DMS53 treated with DMSO at 0.1 percent for 48 hours (cell line): ENCODE measurements around the gene ISYNA1.

Source experiments
- DNase-seq: peaks from one replicate; lab custom pipeline; 2025; ENCODE audit not compliant: unreplicated experiment; lab: John Stamatoyannopoulos, UW

Gene ISYNA1

DNA sequence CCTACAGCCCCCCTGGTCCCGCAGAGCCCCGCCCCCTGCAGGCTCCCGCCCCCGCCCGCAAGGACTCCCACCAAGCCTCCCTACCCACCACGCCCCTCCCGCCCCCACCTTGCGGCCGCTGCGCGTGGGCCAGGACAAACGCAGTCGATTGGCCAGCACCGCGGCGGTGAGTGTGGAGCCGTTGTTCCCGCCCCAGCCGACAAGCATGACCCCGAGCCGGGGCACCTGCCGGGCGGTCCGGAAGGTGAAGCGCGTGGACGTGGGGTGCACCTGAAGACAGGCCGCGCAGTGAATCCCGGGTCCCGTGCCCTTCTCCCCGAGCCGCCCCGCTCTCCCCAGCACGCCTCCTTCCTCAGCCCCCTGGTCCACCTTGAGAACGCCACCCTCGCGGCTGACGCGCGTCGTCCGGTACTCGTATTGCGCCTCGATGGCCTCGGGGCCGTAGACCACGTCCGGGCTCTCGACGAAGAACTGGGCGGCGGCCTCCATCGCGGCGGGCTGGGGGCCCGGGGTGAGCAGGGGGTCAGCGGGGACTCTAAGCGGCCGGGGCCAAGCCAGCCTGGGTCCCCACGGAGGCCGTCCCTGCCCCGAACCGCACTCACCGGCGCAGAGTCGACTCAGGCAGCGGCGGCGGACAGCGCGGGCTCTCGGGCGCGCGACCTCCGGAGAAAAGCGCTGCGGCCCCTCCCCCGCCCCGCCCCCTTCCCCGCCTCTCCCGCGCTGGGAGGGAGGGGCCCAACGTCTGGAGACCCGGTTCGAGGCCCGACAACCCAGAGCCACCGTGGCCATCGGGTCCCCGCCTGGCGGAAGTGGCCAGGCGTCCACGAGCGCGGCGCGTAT is at the start of gene ISYNA1:
ISYNA1 (minus strand) TSS at position 643 of the 840 bp plus-strand sequence; CDS start at position 489, 154 bp downstream.
- DNase-seq = no peak

DNA sequence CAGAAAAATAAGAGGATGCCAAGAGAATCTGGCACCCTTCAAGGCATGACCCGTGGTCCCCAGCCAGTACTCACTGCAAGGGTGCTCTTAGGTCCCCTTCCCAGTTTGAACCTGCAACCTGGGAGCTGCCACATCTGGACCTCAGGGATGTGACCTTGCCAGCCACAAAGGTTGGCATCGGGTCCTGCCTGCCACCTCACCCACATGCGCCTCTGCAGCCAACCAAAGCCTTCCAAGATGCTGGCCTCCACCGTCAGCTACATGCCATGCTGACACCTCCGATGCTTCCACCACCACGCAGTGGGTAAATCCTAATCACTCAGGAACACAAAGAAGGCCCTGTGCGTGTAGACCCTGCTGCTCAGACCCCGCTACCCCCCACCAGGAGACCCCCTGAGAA is 48.8 kb upstream of the ISYNA1 start:
- DNase-seq = no peak

DNA sequence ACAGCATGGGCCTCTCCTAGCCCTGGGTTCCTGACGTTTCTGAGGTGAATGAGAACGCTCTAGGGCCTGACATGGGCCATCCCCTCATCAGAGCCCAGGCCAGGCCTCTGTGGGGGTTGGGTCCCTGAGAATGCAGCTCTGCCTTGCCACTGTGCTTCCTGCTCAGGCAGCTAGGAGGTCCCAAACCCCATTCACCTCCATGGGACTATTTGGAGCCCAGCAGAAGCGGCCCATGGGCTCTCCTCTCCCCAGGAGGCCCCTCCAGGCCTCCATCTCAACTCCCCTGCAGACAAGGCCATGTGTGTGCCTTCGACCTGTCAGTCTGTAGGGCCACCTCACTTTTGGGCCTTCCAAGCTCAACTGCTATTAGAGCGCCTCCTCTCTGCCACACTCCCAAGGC is 47.1 kb upstream of the ISYNA1 start:
- no peak for DNase-seq

DNA sequence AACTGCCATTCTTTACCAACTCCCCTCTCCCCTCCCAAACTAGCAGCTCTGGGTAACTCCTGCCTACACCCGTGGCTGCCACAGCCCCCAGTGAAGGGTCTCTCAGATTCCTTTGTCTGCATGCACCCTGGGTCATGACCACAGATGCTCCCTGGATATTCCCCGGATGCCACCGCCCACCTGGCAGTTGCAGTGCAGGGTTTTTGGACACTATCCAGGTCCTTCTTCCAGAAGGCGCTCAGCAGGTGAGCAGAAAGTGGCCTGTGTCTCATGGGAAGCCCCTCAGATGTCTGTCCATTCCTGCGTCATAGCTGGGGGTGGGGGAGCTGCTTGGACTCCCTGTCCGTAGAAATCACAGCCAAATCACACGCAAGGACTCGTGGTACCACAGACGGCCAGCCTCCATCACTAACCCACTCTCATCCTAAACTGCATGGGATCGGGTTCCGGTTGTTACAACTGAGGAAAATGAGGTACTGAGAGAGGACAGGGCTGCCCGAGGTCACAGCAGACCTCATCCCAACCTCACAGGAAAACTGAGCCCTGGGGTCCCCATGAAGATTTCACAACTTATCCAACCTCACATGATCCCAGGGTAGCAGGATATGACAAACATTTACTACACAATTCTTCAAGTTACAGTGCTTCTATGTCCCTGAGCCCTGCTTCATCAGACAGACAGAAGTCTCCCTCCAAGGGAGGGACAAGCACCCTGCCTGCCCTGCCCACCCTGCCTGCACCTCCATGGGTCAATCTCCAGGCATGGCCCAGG is 45.4 kb upstream of the ISYNA1 start:
- DNase-seq = no peak

DNA sequence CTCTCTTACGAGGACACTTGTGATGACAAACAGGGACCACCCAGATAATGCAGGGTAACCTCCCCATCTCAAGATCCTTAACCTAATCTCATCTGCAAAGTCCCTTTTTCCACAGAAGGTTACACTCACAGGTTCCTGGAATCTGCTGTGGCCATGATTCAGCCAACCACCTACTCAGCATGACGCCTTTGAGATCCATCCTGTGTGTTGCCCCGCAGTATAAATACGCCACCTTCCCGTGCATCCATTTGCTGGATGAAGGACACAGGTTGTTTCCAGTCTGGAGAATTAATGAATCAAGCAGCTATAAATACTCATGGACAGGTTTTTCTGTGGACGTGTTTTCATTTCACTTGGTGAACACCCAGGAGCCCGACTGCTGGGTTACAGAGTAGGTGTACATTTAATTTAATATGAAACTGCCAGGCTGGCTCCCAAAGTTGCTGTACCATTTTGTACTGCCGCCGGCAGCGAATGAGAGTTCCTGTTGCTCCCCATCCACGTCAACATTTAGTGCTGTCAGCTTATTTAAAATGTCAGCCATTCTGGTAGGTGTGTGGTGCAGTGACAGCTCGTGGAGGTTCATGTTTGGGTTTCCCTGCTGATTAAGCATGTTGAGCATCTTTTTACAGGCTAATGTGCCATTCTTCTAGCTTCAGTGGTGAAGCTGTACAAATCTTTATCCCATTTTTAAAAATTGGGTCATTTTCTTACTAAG is 43.7 kb upstream of the ISYNA1 start:
- DNase-seq = no peak

DNA sequence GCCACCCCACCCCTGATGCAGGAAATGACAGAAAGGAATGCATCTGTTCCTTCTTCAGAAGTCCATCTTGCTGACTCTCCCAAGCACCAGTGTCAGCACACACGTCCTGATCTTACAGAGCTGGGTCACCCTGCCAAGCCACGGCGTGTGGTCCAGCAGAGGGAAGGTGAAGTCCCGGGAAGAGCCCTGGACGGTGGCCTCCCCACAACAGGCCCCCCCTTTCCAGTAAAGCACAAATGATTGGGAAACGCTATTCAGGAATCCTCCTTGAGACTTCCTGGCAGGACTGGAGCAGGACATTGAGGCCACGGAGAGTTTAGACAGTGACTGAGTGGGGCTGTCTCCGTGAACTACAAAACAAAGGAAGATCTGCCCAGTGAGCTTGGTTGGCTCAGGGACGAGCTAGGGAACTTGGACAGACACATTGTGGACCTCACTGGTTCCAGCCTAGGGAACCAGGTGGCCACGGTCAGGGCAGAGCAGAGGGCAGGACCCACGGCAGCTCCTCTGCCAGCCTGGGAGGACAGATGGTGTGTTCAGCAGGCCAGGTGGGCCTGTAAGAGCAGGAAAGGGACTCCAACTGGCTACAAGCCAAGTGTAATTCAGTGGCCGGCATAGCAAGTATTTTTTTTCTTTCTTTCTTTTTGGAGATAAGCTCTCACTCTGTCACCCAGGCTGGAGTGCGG is 42.2 kb upstream of the ISYNA1 start:
- DNase-seq = no peak

DNA sequence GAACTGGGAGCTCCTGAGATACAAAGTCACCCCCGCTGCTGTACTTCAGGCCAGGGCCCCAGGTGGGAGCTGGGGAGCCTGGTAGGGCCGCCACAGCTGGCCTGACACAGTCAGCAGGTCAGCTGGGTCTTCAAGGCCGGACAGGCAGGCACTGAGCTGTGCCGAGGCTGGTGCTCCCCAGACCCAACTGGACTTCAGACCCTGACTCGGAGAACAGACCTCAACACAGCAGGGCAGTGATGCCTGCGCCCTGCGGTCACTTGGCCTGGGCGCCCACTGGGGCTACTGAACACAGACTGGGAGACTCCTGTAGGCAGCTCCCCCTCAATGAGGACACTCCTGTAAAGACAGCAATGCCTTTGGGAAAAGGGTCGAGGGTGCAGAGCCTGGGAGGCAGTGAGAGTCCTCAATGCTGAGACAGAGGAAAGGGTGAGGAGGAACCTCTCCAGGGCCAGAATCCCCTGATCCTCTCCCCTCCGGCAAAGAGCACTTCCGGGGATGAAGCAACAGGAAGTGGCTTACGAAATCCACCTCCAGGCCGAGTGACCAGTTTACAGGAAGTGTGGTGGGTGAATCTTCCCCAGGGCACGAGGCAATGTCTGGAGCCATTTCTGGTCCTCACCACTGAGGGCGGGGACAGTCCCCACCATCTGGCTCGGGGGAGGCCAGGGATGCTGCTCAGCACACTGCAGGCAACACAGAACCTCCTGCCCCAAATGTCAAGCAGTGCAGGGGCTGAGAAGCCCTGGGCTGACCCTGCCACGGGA is 40.8 kb upstream of the ISYNA1 start:
- no peak for DNase-seq

DNA sequence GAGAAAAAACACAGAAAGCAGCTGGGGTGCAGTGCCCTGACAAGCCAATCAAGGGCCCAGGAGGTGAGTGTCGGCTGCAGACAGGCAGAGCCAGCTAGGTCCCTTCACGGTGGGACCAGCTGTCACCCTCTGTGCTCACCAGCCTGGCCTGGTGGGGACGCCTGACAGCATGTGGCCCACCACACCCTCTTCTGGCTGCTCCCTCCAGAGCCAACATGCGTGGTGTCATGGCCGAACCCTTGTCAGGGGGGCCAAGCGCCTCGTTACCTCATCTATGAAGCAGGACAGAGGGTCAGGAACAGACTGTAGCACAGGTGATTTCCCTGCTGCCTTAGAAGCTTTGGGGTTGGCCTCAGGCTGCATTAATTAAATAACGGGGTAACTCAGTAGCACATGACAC is 40.0 kb upstream of the ISYNA1 start:
- DNase-seq = no peak

DNA sequence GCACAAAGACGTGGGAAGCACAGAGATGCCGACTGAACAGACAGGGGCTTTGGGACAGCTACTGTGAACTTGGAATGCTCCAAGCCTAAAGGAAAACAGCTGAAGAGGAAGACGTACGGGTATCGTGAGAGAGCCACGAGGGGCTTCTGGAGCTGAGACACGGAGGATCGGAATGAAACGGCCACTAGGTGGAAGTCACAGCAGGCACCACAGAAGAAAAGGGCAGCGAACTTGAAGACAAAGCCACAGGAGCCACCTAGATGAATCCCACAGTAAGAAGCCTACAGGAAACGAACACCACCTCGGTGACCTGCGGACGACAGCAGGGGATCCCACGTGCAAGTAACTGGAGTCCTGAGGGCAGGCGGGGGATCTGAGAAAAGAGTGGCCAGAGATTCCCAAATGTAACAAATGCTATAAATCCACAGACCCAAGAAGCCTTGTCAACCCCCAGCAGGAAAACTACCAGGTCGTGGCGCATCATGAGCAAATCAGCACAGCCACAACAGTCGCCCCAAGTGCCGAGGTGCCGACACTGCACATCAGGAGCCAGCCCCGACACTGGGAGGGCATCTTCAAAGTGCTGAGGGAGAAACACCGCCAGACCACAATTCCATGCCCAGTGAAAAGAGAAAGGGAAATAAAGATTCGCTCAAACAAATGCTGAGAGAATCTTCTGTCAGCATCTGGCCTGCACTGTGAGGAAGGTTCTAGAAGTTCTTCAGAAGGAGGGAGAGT is 39.3 kb upstream of the ISYNA1 start:
- DNase-seq = no peak

DNA sequence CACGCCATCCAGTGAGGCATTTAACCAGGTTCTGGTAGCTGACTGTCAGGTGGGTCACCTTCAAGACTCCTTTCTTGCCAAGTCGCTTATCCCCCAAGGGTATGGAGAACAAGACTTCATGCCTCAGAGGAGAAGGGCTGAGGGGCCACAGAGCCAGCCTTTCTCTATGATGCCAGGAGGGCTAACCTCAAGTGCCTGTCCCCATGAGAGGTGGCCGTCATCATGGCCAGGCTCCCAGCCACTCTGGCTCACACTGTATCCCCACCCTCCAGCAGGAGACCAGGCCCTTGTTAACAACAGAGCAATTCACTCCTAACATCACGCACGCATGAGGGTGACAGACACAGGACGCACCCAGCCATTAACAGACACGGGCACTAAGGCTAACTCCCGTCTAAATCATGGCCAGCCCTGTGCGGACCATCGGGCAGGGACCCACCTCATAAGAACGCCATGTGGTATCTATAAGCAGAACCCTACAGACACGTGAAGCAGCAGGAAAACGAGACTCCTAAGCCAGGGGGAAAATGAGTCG is 38.6 kb upstream of the ISYNA1 start:
- DNase-seq = no peak

DNA sequence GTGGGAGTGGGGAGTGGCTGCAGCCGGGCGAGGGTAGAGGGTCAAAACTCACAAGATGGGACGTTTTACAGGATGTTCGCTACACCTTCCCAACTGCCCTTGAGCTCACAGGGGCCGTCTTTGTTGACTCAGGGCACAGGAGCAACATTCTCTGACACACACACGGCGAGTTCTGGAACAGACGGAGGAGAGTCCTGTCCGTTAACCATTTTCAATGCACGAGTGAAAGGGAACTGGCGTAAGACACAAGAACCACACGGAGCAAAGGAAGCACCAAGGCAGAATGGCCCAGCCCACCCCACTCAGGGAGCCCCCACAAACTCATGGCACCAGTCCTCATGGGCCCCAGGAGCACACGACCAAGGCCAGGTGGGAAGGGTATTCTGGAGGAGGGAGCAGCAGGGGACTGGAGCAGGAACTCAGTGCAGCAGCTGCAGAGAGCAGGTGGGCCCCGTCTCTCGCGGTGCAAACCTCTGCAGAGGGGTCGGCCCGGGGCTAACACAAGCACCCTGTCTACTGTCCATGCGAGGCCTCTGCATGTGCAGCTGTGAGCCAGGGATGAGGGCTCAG is 37.9 kb upstream of the ISYNA1 start:
- DNase-seq = no peak

DNA sequence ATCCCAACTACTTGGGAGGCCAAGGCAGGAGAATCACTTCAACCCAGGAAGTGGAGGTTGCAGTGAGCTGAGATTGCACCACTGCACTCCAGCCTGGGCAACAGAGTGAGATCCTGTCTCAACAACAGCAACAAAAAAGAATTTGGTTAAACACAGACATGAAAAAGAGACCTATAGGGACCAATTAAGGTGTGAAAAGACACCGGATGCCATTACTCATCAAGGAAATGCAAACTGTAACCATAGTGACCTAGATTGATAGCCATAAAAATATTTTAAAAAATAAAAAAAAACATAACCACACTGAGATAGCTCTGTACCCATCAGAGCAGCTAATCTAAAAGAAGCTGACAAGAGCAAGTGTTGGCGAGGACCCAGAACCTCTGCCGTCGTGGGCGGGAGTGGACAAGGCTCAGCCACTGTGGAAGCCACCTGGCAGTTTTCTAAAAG is 37.1 kb upstream of the ISYNA1 start:
- DNase-seq = no peak

DNA sequence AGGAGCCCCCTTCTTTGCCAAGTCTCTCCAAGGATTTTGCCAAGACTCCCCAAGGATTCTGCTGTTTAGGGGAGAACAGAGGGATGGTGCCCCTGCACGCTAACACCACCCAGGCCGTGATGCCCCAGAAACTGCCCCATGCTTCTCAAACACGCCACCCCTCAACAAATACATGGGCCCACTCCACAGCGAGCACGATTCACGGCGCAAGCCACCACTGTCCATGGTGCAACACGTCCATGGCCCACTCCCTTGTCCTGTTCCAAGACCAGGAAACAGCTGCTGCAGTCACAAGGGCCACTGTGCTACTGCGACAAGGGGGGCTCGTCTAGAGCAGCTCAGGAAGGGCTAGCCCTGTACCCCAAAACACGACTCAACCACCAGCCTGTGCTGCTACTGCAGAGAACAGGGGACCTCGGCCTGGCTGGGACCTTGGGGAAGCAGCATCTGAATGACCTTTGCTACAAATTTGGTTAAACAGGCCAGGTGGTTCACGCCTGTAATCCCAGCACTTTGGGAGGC is 36.5 kb upstream of the ISYNA1 start:
- no peak for DNase-seq

DNA sequence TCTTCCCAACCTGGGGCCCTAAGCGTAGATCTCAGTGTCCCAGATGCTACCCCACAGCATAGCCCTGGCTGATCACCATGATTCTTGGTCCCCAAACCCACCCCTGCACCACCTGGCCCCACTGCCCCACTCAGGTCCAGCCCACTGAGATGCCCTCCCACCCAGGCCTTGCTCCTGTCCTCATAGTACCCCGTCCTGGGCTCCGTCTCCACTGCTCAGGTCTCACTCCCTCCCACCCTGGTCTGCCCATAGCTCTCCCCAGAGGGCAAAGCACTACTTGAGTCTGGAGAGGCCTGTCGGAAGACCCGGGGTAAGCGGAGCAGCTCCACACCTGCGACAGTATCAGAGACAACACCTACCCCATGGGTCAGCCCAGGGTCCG is 35.8 kb upstream of the ISYNA1 start:
- no peak for DNase-seq

DNA sequence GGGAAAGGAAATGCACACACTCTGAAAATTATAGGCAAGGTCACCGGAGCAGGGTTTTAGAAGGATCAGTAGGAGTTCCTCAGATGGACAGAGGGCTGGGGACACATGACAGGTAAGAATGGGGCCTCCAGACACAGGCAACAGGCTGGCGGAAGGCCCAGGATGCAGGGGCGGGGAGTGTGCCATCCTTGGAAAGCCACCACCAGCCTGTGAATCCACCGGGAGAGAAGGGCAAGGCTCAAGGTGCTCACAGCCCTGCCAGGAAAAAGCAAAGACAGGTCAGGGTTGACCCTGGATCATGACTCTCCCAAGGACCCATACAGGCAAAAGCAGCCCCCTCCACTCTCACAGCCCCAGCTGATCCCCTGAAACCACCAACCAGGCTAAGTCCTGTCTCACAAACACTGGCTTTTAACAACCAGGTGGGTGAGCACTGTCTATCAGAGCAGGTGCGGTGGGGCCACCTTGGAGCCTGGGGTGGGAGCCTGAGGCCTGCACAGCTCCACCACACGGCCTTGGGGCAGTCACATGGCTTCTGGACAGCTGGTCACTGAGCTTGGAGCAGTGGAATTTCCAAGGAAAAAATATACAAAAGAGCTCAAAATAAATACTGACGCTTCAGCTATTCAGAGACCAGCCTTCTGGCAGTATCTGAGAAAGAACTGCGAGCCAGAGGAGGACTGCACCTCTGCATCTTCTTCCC is 35.2 kb upstream of the ISYNA1 start:
- no peak for DNase-seq

DNA sequence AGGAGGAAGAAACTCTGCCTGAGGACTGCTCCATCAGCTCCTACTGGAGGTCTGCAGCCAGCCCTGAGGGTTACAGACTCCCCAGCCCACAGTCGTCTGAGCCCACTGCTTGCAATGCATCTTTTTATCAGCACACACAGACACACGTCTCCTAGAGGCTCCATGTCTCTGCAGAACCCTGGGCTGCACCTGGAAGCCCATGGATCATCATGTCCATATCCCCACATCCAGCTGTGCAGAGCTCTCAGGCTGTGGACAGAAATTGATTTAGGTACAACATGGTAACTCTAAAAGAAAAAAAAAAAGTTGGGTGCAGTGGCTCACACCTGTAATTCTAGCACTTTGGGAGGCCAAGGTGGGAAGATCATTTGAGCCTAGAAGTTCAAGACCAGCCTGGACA is 32.9 kb upstream of the ISYNA1 start:
- DNase-seq = no peak

DNA sequence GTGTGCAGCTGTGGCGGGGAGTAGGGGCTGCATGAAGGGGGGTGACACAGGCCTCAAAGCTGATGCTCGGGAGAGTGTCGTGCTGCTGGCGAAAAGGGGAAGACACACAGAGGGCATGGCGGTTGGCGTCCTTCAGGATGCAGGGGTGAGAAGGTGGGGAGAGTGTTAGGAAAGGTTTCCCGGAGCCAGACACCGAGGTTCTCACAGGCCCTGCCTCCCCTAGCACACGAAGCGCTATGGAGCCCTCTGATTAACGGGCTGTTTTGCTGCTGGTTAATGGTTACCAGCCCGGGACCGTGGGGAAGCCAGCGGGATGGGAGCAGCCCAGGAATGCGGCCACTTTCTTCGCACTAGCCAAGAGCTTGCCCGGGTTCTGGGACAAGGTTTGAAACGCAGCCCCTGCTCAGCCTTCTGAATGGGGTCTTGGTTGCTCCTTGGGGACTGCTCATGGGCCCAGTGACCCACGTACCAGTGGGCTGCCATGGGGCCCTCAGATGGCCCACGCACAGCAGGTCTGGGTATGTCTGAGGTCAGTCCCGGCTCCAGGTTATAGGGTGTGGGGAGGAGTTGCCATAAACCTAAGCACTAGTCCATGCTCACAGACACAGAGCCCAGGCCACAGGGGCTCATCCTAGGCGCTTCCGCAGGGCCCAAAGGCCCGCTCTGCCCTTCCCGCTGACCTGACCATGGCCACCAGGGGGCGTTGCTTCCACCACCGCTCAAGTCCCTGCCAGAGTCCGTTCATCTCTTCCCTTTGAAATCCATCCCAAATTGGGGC is 31.3 kb upstream of the ISYNA1 start:
- DNase-seq = peak; percentile 5
